HEK293 (cell line): ENCODE results near the gene PASK.

Experiments
- KLF8 ChIP-seq: fragments of 450-650 bp; formaldehyde crosslinking; IDR thresholded peaks from 2 replicates; pipeline ENCODE4 v1.5.1; 2016; ENCODE audit warnings: missing biosample characterization, missing genetic modification characterization
- ZNF777 ChIP-seq: fragments of 450-650 bp; formaldehyde crosslinking; IDR thresholded peaks from 2 replicates; pipeline ENCODE4 v1.5.1; 2017; ENCODE audit warnings: missing biosample characterization, missing genetic modification characterization, borderline replicate concordance
- ZNF843 ChIP-seq: fragments of 450-650 bp; formaldehyde crosslinking; IDR thresholded peaks from 2 replicates; pipeline ENCODE4 v1.5.1; 2016; ENCODE audit warnings: missing biosample characterization, missing genetic modification characterization
- ZSCAN16 ChIP-seq: fragments of 450-650 bp; formaldehyde crosslinking; IDR thresholded peaks from 2 replicates; pipeline ENCODE4 v1.5.1; 2016; ENCODE audit warnings: missing biosample characterization, missing genetic modification characterization
- TF ChIP-seq, protein P1 (sequence below): fragments of 450-650 bp; formaldehyde crosslinking; IDR thresholded peaks from 2 replicates; pipeline ENCODE4 v1.5.1; 2016; ENCODE audit warnings: missing biosample characterization, missing genetic modification characterization

DNA sequence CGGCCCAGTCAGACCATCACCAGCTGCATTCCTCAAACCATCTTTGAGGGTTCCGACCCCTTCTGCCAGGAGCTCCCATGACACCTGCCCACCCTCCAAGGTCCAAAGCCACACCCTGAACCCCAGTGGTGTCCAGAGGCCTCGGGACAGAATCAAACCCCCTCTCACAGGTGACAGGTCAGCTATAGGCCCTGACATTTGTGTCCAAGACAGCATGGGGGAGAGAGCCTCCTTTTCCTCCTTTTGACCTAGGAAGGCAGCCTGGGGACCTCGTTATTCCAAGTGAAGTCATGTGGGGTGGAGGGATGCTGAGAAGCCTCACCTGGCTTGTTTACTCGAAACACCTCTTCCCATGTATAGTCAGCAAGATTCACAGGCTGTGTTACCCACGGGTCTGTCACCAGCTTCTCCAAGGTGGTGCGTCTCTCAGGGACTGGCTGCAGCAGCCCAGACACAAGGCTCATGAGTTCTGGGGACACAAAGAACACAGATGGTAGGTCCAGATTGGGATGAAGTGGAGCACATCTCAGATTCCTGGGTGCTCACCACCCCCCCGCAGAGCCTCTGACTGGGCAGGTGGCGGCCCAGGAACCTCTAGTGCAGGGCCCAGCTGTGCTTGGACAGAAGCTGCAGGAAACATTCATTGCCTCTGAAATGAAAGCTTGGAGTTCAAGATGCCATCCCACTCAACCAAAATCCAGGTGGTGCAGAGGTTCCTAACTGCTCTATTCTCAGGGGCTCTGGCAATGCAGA is 42.1 kb downstream of the PASK start:
- TF ChIP-seq KLF8 (tag by site-specific recombination) = no peak
- no peak for TF ChIP-seq ZNF843 (tag by site-specific recombination)
- TF ChIP-seq ZNF777 (tag by site-specific recombination) = no peak
- TF ChIP-seq, protein P1, sequence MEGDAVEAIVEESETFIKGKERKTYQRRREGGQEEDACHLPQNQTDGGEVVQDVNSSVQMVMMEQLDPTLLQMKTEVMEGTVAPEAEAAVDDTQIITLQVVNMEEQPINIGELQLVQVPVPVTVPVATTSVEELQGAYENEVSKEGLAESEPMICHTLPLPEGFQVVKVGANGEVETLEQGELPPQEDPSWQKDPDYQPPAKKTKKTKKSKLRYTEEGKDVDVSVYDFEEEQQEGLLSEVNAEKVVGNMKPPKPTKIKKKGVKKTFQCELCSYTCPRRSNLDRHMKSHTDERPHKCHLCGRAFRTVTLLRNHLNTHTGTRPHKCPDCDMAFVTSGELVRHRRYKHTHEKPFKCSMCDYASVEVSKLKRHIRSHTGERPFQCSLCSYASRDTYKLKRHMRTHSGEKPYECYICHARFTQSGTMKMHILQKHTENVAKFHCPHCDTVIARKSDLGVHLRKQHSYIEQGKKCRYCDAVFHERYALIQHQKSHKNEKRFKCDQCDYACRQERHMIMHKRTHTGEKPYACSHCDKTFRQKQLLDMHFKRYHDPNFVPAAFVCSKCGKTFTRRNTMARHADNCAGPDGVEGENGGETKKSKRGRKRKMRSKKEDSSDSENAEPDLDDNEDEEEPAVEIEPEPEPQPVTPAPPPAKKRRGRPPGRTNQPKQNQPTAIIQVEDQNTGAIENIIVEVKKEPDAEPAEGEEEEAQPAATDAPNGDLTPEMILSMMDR (tag by site-specific recombination) = no peak
- TF ChIP-seq ZSCAN16 (tag by site-specific recombination) = no peak
